KOPT-K1 (cell line): ENCODE measurements around the gene RNF157.

Source experiments
- H3K27ac ChIP-seq: fragments of 200-600 bp; sonication (generic); 2 replicates; pipeline ENCODE4 v1.5.1; 2016; ENCODE audit warnings: antibody characterized with exemption, mild to moderate bottlenecking, low read depth, low read length; ENCODE audit not compliant: poor library complexity, severe bottlenecking
- H3K36me3 ChIP-seq: fragments of 200-600 bp; sonication (generic); 2 replicates; pipeline ENCODE4 v1.5.1; 2017; ENCODE audit warnings: antibody characterized with exemption, mild to moderate bottlenecking, low read length, moderate library complexity; ENCODE audit not compliant: insufficient read depth
- H3K9me3 ChIP-seq: fragments of 200-600 bp; sonication (generic); 2 replicates; pipeline ENCODE4 v1.5.1; 2017; ENCODE audit warnings: antibody characterized with exemption, low read length, mild to moderate bottlenecking; ENCODE audit not compliant: insufficient read depth, poor library complexity, severe bottlenecking

RNF157 gene

GRCh38 chr17:76240461-76241203, at the start of gene RNF157:
RNF157 (minus strand) TSS chr17:76240493; CDS start chr17:76240240, 253 bp downstream.
- Histone ChIP-seq H3K36me3 (no peaks in the 10 kb centered on the region), H3K9me3 (no peaks in the 10 kb centered on the region), H3K27ac (peak within 1 kb of the TSS; percentile 62)

GRCh38 chr17:76281573-76282371, 41.5 kb upstream of the RNF157 start:
- H3K9me3 ChIP-seq: no peaks in the 10 kb centered on the region

GRCh38 chr17:76280650-76281049, 40.4 kb upstream of the RNF157 start:
- Histone ChIP-seq H3K9me3 (no peaks in the 10 kb centered on the region), H3K36me3 (no peaks in the 10 kb centered on the region), H3K27ac (no peak overlapping the region)

More at GRCh38 chr17:76281573-76282371, 41.5 kb upstream of the RNF157 start:
- H3K36me3 ChIP-seq: no peaks in the 10 kb centered on the region
- no peak overlapping the region for H3K27ac ChIP-seq

- Histone ChIP-seq H3K9me3 (no peaks in the 10 kb centered on the region), H3K36me3 (no peaks in the 10 kb centered on the region), H3K27ac (no peak overlapping the region)
These were observed 39.5 kb upstream of the RNF157 start for GRCh38 chr17:76279742-76280287.

- Histone ChIP-seq H3K27ac (no peak overlapping the region), H3K36me3 (no peaks in the 10 kb centered on the region), H3K9me3 (no peaks in the 10 kb centered on the region)
These were observed 38.9 kb upstream of the RNF157 start for GRCh38 chr17:76278952-76279741.

GRCh38 chr17:76278268-76278908, 38.1 kb upstream of the RNF157 start:
- no peak overlapping the region for H3K27ac ChIP-seq
- H3K9me3 ChIP-seq: no peaks in the 10 kb centered on the region
- peaks cover 6% of the 10 kb centered on the region; the same call in 1 of the 2 replicates for H3K36me3 ChIP-seq

GRCh38 chr17:76277300-76278267, 37.3 kb upstream of the RNF157 start:
- peaks cover 13% of the 10 kb centered on the region; the same call in 1 of the 2 replicates for H3K36me3 ChIP-seq
- H3K9me3 ChIP-seq: no peaks in the 10 kb centered on the region
- H3K27ac ChIP-seq: no peak overlapping the region

GRCh38 chr17:76276461-76277299, 36.4 kb upstream of the RNF157 start:
- H3K36me3 ChIP-seq: peaks cover 16% of the 10 kb centered on the region
- H3K27ac ChIP-seq: peak overlapping the region; percentile 11
- no peaks in the 10 kb centered on the region for H3K9me3 ChIP-seq

GRCh38 chr17:76276069-76276431, 35.8 kb upstream of the RNF157 start:
- Histone ChIP-seq H3K9me3 (no peaks in the 10 kb centered on the region), H3K27ac (no peak overlapping the region), H3K36me3 (peaks cover 23% of the 10 kb centered on the region)

GRCh38 chr17:76275382-76276068, 35.2 kb upstream of the RNF157 start:
- H3K27ac ChIP-seq: no peak overlapping the region
- H3K9me3 ChIP-seq: no peaks in the 10 kb centered on the region
- H3K36me3 ChIP-seq: peaks cover 28% of the 10 kb centered on the region

GRCh38 chr17:76274112-76274956, 34.0 kb upstream of the RNF157 start:
- Histone ChIP-seq H3K36me3 (peaks cover 38% of the 10 kb centered on the region), H3K27ac (no peak overlapping the region), H3K9me3 (no peaks in the 10 kb centered on the region)
